K562 (cell line): ENCODE data around the gene MBP. TPM values are rescaled to one million over a fixed set of nuclear protein-coding genes. Genes with fewer than 3 reads are reported as not detected.

Experiments
- ATAC-seq: fragments of 200-7000 bp; cut with Tn5 transposase; 3 replicates; pipeline ENCODE4 v1.9.1; 2020; ENCODE audit warnings: moderate library complexity
- BruUV-seq: library from RNA; stranded (reverse); fragments of 400-500 nt; replicated peaks from 2 replicates; lab custom pipeline; 2021; lab: Mats Ljungman, UMichigan
- CTCF ChIA-PET: fragments of 300-600 bp; formaldehyde crosslinking; extraction: SDS; loops from one replicate; lab custom pipeline; 2021; ENCODE audit warnings: low intra/inter-chr PET ratio; lab: Yijun Ruan, JAX
- POLR2A ChIA-PET: fragments of 300-600, 350-650 bp; sonication (Branson Sonifier 250); formaldehyde crosslinking; extraction: SDS; loops from one replicate; lab custom pipeline; 2021; ENCODE audit warnings: antibody characterized with exemption, inconsistent platforms; lab: Yijun Ruan, JAX
- DNase-seq, 4 experiments: peaks; one replicate each; pipeline versions ENCODE4 v3.0.0 to v3.0.0-alpha.2; 2011 to 2018; ENCODE audit warnings: low spot score in 3 of 4, mixed read lengths in 3 of 4; ENCODE audit errors: extremely low read depth in 1 of 4
- FAIRE-seq: peaks from 2 replicates; lab custom pipeline; 2011; peaks lifted over from hg19 to GRCh38; lab: Jason Lieb, UNC
- H2AFZ ChIP-seq: 2 replicates; pipeline ENCODE4 v1.6.0; 2011; ENCODE audit warnings: low read depth, low read length, control low read depth, inconsistent platforms
- H3K27ac ChIP-seq: fragments of 200-600 bp; 3 replicates; pipeline ENCODE4 v1.8.0; 2011; ENCODE audit warnings: low read depth, mild to moderate bottlenecking, control low read depth, inconsistent platforms, low read length, moderate library complexity, mixed read lengths; ENCODE audit errors: extremely low read depth
- H3K27me3 ChIP-seq, 2 experiments: fragments of 300-600 bp in 1 of 2; 2 replicates in 1 of 2; 3 replicates in 1 of 2; pipeline versions ENCODE4 v1.6.0 to v1.8.0; 2011; ENCODE audit warnings: inconsistent platforms in 2 of 2, low read length in 2 of 2, mild to moderate bottlenecking in 1 of 2, mixed read lengths in 1 of 2, moderate library complexity in 1 of 2; ENCODE audit not compliant: control insufficient read depth in 2 of 2, insufficient read depth in 2 of 2
- H3K36me3 ChIP-seq: fragments of 300-600 bp; 3 replicates; pipeline ENCODE4 v1.8.0; 2011; ENCODE audit warnings: mild to moderate bottlenecking, low read length, inconsistent platforms; ENCODE audit not compliant: control insufficient read depth, insufficient read depth
- H3K4me1 ChIP-seq, 2 experiments: fragments of 200-600 bp in 1 of 2; replicated peaks in 1 of 2; 2 replicates in 1 of 2; 3 replicates in 1 of 2; pipeline versions ENCODE4 v1.5.1 to v1.8.0; 2011; ENCODE audit warnings: inconsistent platforms in 2 of 2, low read length in 2 of 2, mild to moderate bottlenecking in 1 of 2, mixed read lengths in 1 of 2, moderate library complexity in 1 of 2; ENCODE audit not compliant: control insufficient read depth in 2 of 2, insufficient read depth in 2 of 2
- H3K4me2 ChIP-seq: 2 replicates; pipeline ENCODE4 v1.6.1; 2011; ENCODE audit warnings: low read length, control low read depth, inconsistent platforms, mixed read lengths; ENCODE audit not compliant: insufficient read depth
- H3K4me3 ChIP-seq: fragments of 200-600 bp; sonication (generic), shearing (Covaris generic); 2 replicates; pipeline ENCODE4 v1.5.1; 2016; ENCODE audit warnings: control low read depth, inconsistent platforms
- H3K79me2 ChIP-seq: fragments of 200-600 bp; 3 replicates; pipeline ENCODE4 v1.8.0; 2011; ENCODE audit warnings: low read length, inconsistent platforms; ENCODE audit not compliant: control insufficient read depth, insufficient read depth
- H3K9ac ChIP-seq, 2 experiments: 2 replicates each; pipeline versions ENCODE4 v1.6.0 to v1.6.1; 2011; ENCODE audit warnings: low read depth in 2 of 2, low read length in 2 of 2, control low read depth in 1 of 2, inconsistent platforms in 1 of 2, mild to moderate bottlenecking in 1 of 2, mixed read lengths in 1 of 2; ENCODE audit not compliant: insufficient read depth in 1 of 2
- H3K9me1 ChIP-seq: one replicate; pipeline ENCODE4 v1.6.0; 2011; ENCODE audit warnings: inconsistent platforms, mild to moderate bottlenecking, low read length, moderate library complexity; ENCODE audit not compliant: control insufficient read depth, insufficient read depth
- H3K9me3 ChIP-seq: replicated peaks from 2 replicates; pipeline ENCODE4 v1.5.1; 2011; ENCODE audit warnings: low read depth, low read length, inconsistent platforms; ENCODE audit not compliant: control insufficient read depth, insufficient read depth
- H4K20me1 ChIP-seq: replicated peaks from 2 replicates; pipeline ENCODE4 v1.6.1; 2011; ENCODE audit warnings: low read length, inconsistent platforms, mixed read lengths; ENCODE audit not compliant: control insufficient read depth, insufficient read depth
- HCFC1 ChIP-seq: IDR thresholded peaks from 2 replicates; pipeline ENCODE4 v1.6.1; 2012; ENCODE audit warnings: low read depth, low read length, improper control_type of control experiment
- HNRNPH1 ChIP-seq: fragments of 200-400 bp; formaldehyde crosslinking; optimal IDR thresholded peaks from 2 replicates; pipeline ENCODE3; 2017; ENCODE audit warnings: low read depth, mild to moderate bottlenecking, low read length, moderate library complexity
- HNRNPLL ChIP-seq: fragments of 200-400 bp; formaldehyde crosslinking; IDR thresholded peaks from 2 replicates; pipeline ENCODE4 v1.6.1; 2017; ENCODE audit warnings: low read length, low read depth, mild to moderate bottlenecking; ENCODE audit not compliant: poor library complexity, severe bottlenecking
- MYC ChIP-seq, 2 experiments: fragments of 250-450 bp in 1 of 2; sonication (Bioruptor Pico) in 1 of 2; IDR thresholded peaks; 2 replicates each; pipeline versions ENCODE4 v1.5.1 to v1.6.1; 2012 to 2021; ENCODE audit warnings: low read depth in 2 of 2, borderline replicate concordance in 1 of 2, improper control_type of control experiment in 1 of 2, low read length in 1 of 2, mild to moderate bottlenecking in 1 of 2, moderate library complexity in 1 of 2
- NCOA2 ChIP-seq, 2 experiments: fragments of 450-650 bp; IDR thresholded peaks; 2 replicates each; pipeline ENCODE4 v1.6.1; 2018; ENCODE audit warnings: mild to moderate bottlenecking in 2 of 2, moderate library complexity in 1 of 2; ENCODE audit not compliant: partially characterized antibody in 2 of 2
- NCOA4 ChIP-seq: fragments of 450-650 bp; IDR thresholded peaks from 2 replicates; pipeline ENCODE4 v1.6.1; 2018; ENCODE audit warnings: mild to moderate bottlenecking; ENCODE audit not compliant: partially characterized antibody
- NRF1 ChIP-seq, 2 experiments: fragments of 450-650 bp; IDR thresholded peaks in 1 of 2; conservative IDR thresholded peaks in 1 of 2; 2 replicates each; pipeline ENCODE4 v1.6.1; 2014; ENCODE audit warnings: mild to moderate bottlenecking in 2 of 2
- PYGO2 ChIP-seq: fragments of 450-650 bp; IDR thresholded peaks from 2 replicates; pipeline ENCODE4 v1.6.1; 2016; ENCODE audit warnings: mild to moderate bottlenecking, missing genetic modification characterization, moderate library complexity, missing compliant biosample characterization
- RBM14 ChIP-seq: fragments of 200-400 bp; formaldehyde crosslinking; IDR thresholded peaks from 2 replicates; pipeline ENCODE4 v1.6.1; 2018; ENCODE audit warnings: low read depth, mild to moderate bottlenecking, low read length, moderate library complexity, borderline replicate concordance; ENCODE audit not compliant: insufficient read depth
- ZNF23 ChIP-seq: fragments of 250-450 bp; sonication (Bioruptor Pico); IDR thresholded peaks from 2 replicates; pipeline ENCODE4 v1.4.0; 2020; ENCODE audit warnings: mild to moderate bottlenecking
- WGBS: fragments of 100-300 bp; shearing (Covaris generic); methylation state at CpG from one replicate; pipeline ENCODE4 v1.1.6; 2016; ENCODE audit warnings: low coverage, mixed read lengths; ENCODE audit not compliant: insufficient coverage; ENCODE audit errors: missing lambda C conversion rate; 5-methylcytosine and 5-hydroxymethylcytosine counted together
- in situ Hi-C: fragments of 300-500 bp; cut with MboI; formaldehyde crosslinking; loops from 4 replicates; pipeline ENCODE4 v1.15.0; 2018; ENCODE audit warnings: inconsistent platforms, mixed read lengths
- intact Hi-C: fragments of 100-400 bp; cut with micrococcal nuclease; formaldehyde crosslinking; loops from 2 replicates; pipeline ENCODE4 v1.14.2; 2022
- polyA plus RNA-seq, 8 experiments: library from polyadenylated mRNA; depleted of rRNA in 4 of 8; stranded (reverse) in 5 of 8; unstranded in 3 of 8; fragments of >200 nt; fragmentation: Nextera tagmentation in 2 of 8; fragmentation: Illumina TruSeq in 1 of 8; extraction: Ambion mirVana in 2 of 8; extraction: Trizol in 1 of 8; gene quantifications; 2 replicates each; pipeline versions ENCODE4 v1.2.1 to v1.2.3, GENCODE V29; 2011 to 2014; ENCODE audit warnings: inconsistent platforms in 1 of 8, missing spikeins in 1 of 8
- total RNA-seq, 7 experiments: library from RNA; depleted of rRNA in 6 of 7; stranded (reverse); fragments of >200 nt in 6 of 7; fragmentation: Illumina TruSeq in 2 of 7; extraction: Trizol in 2 of 7; gene quantifications; 2 replicates each; pipeline versions ENCODE4 v1.2.1 to v1.2.3, GENCODE V29; 2011 to 2021; ENCODE audit warnings: low replicate concordance in 1 of 7

MBP gene
- total and polyA plus RNA-seq, 9 of the 15 experiments (the other 6 are each of a cell fraction or from before 2014, with no cell fraction given) = 0.09 TPM; not detected in 8

- TF ChIP-seq NRF1 (conservative IDR thresholded peaks at IDR 0.05 in 1 of 2, IDR thresholded peaks at IDR 0.05 in 1 of 2) (0 out of 4 replicates have a peak, but pooled peaks of 1 of the 2 experiments have one; percentile 12), ZNF23 (CRISPR knock-in tag) (no peak), NCOA4 (no peak)
Observed at GRCh38 chr18:77000527-77000926, 132.1 kb downstream of the MBP start (continued).

GRCh38 chr18:76999077-76999476 is 133.5 kb downstream of the MBP start:
- H3K9ac ChIP-seq = no peak overlapping the region
- H3K4me3 ChIP-seq = no peak overlapping the region
- H3K9me1 ChIP-seq = no peaks in the 10 kb centered on the region
- no TSS peak for BruUV-seq
- no peaks in the 10 kb centered on the region for H3K36me3 ChIP-seq
- H3K4me2 ChIP-seq = no peak overlapping the region
- H2AFZ ChIP-seq = no peak overlapping the region
- H3K79me2 ChIP-seq = no peaks in the 10 kb centered on the region
- in situ Hi-C loops = no loop called here
- TF ChIP-seq RBM14 (no peak), PYGO2 (tag) (no peak), HNRNPLL (no peak), HNRNPH1 (no peak), MYC (IDR thresholded peaks at IDR 0.05; ENCODE audit: low read depth, low read length) (no peak), MYC (CRISPR knock-in tag; IDR thresholded peaks at IDR 0.05; ENCODE audit: borderline replicate concordance, low read depth) (no peak), NCOA2 (IDR thresholded peaks at IDR 0.05; ENCODE audit: partially characterized antibody in 2 of 2) (no peak), HCFC1 (no peak)
- TF ChIP-seq, all 486 proteins: peak for 0
- ATAC-seq (no peak), DNase-seq (no peak), FAIRE-seq (no peak)
- no peaks in the 10 kb centered on the region; a peak in 1 of 5 replicates for H3K4me1 ChIP-seq
- intact Hi-C loops = no loop called here
- ChIA-PET CTCF (no interaction called here), POLR2A (no interaction called here)
- peaks cover 6 to 27% of the 10 kb centered on the region in 2 experiments; a peak in 4 of 5 replicates for H3K27me3 ChIP-seq
- H3K9me3 ChIP-seq = no peaks in the 10 kb centered on the region
- WGBS = 12% methylated on average over 8 of the region's 13 CpGs
- no peak overlapping the region for H3K27ac ChIP-seq
- H4K20me1 ChIP-seq = no peaks in the 10 kb centered on the region
